GM12891 (cell line): ENCODE data around the gene ZC3H4.

Source experiments
- PAX5 ChIP-seq: IDR thresholded peaks from 2 replicates; pipeline ENCODE4 v1.6.1; 2011; ENCODE audit warnings: low read length, moderate library complexity, mild to moderate bottlenecking; ENCODE audit not compliant: insufficient read depth, severe bottlenecking
- POLR2A ChIP-seq: IDR thresholded peaks from 2 replicates; pipeline ENCODE4 v1.6.1; 2011; ENCODE audit warnings: low read depth, low read length, control low read depth
- POLR2AphosphoS5 ChIP-seq: IDR thresholded peaks from 2 replicates; pipeline ENCODE4 v1.6.1; 2011; ENCODE audit warnings: low read depth, low read length, control low read depth
- POU2F2 ChIP-seq: IDR thresholded peaks from 2 replicates; pipeline ENCODE4 v1.6.1; 2011; ENCODE audit warnings: low read depth, mild to moderate bottlenecking, control low read depth, low read length, moderate library complexity
- SPI1 ChIP-seq: IDR thresholded peaks from 2 replicates; pipeline ENCODE4 v1.6.1; 2011; ENCODE audit warnings: low read depth, low read length, control low read depth
- TAF1 ChIP-seq: IDR thresholded peaks from 2 replicates; pipeline ENCODE4 v1.6.1; 2011; ENCODE audit warnings: low read depth, low read length, control low read depth

DNA sequence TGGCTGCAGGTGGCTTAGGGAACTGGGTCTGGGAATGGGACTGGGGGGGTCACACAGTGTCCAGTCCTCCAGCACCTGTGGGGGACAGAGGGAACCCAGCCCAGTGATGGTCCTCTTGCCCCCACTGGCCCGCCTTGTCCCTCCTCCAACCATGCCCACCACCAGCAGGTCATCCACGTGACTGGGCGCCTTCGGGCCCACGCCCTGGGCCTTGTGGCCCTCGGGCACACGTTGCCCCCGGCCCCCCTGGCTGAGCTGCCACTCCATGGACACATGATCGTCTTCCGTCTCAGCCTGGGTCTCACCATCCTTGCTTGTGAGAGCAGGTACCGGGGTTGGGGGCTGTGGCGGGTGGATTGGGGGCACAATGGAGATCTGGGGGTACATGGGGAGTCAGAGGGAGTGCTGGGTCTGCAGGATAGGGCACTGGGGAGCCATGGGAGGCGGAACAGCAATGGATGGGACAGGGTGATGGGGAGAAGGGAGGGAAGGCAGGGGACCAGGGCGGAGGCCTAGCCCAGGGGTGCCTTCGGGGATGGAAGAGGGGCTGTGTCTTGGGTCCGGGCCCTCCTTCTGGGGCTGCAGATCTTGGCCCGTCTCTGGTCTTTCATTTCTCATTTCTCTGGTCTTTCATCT lies 74.2 kb downstream of the ZC3H4 start:
- no peak for TF ChIP-seq POLR2A
- no peak for TF ChIP-seq POLR2AphosphoS5
- TF ChIP-seq POU2F2, result no peak
- no peak for TF ChIP-seq TAF1
- TF ChIP-seq SPI1, result no peak
- no peak for TF ChIP-seq PAX5
